ENCODE results near the gene RASAL2.

GRCh38 chr1:178119628-178120027, 25.7 kb downstream of the RASAL2 start:
- TF ChIP-seq CTCF (IDR thresholded peaks at IDR 0.05) (no peak), POLR2A (IDR thresholded peaks at IDR 0.05) (no peak)
